ENCODE data around the gene UBE2J2.

Gene UBE2J2

DNA sequence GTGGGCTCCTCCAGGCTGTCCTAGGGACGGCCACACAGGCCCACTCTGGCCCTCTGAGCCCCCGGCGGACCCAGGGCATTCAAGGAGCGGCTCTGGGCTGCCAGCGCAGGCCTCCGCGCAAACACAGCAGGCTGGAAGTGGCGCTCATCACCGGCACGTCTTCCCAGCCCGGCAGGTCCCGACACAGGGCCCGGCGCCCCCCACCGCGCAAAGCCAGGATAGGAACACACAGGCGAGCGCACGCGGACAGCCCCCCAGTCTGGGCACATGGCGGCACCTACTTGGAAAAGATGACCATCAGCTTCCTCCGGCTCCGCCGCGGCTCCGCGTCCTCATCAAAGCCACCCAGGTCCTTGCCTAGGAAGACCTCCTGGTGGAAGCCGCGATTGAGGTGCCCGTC lies 45.5 kb downstream of the UBE2J2 start:
- no peaks in the 10 kb centered on the region for H3K4me1 ChIP-seq (ENCODE audit: control insufficient read depth, insufficient read depth, low read length)
- H3K36me3 ChIP-seq (ENCODE audit: control insufficient read depth, insufficient read depth, low read length) = peaks cover 32% of the 10 kb centered on the region
- H3K27me3 ChIP-seq (ENCODE audit: control insufficient read depth, insufficient read depth, low read length) = no peaks in the 10 kb centered on the region
- no peak overlapping the region for H3K27ac ChIP-seq (ENCODE audit: low read depth, low read length)
- no peak overlapping the region for H3K4me3 ChIP-seq (ENCODE audit: low read depth, low read length)
- no peaks in the 10 kb centered on the region for H3K9me3 ChIP-seq (ENCODE audit: control insufficient read depth, insufficient read depth, low read length)
- no peak overlapping the region for H3K9ac ChIP-seq (ENCODE audit: low read depth, low read length)

DNA sequence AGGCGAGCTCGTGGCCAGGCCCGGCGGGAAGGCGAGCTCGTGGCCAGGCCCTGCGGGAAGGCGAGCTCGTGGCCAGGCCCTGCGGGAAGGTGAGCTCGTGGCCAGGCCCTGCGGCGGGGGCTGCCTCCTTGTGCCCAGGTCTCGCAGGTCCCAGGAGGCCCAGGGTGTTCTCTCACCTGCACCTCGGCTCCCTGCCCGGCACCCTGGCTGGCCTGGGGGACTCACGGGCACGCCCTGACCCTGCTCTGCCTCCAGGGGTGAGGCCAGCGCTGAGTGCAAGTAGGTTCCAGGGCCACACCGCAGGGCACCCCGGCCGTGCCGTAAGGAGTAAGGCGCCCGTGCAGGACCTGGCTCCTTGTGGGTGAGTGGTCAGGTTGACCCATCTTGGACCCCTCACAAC lies 46.3 kb downstream of the UBE2J2 start:
- no peaks in the 10 kb centered on the region for H3K27me3 ChIP-seq (ENCODE audit: control insufficient read depth, insufficient read depth, low read length)
- H3K9me3 ChIP-seq (ENCODE audit: control insufficient read depth, insufficient read depth, low read length) = no peaks in the 10 kb centered on the region
- no peak overlapping the region for H3K4me3 ChIP-seq (ENCODE audit: low read depth, low read length)
- H3K27ac ChIP-seq (ENCODE audit: low read depth, low read length) = no peak overlapping the region
- H3K36me3 ChIP-seq (ENCODE audit: control insufficient read depth, insufficient read depth, low read length) = peaks cover 40% of the 10 kb centered on the region
- no peaks in the 10 kb centered on the region for H3K4me1 ChIP-seq (ENCODE audit: control insufficient read depth, insufficient read depth, low read length)
- H3K9ac ChIP-seq (ENCODE audit: low read depth, low read length) = no peak overlapping the region

DNA sequence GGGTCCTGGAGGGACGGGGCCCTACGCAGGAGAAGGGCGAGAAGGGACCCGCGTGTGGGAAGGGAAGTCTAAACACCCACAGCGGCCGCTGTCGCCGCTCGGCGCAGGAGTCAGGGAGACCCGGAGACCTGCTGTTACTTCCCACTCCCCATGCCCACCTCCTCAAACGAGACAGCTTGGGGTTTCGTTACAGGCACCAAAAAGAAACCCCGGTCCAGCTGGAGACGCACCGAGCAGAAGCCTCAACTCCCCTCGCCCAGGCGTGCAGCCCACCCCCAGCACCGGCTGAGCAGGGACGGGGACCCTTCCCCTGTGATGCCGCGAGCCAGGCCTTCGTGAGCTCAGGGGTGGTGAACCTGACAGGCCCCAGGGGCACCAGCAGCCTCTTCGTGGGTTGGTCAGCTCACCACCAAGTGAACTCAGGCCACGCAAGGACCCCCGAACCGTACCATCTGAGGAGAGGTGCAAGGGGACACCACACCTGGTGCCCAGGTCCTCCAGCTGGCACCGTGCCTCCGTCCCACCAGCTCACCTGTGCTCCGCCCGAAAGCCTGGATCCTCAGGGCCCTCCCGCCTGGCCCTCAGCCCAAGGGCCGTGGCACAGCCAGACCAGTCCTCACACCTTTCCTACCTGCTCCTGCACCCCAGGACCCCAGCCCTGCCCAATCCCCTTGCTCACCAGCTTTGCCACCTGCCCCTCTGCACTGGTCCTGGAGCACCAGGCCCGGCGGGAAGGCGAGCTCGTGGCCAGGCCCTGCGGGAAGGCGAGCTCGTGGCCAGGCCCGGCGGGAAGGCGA lies 46.9 kb downstream of the UBE2J2 start:
- Histone ChIP-seq H3K27ac (ENCODE audit: low read depth, low read length) (no peak overlapping the region), H3K27me3 (ENCODE audit: control insufficient read depth, insufficient read depth, low read length) (no peaks in the 10 kb centered on the region), H3K36me3 (ENCODE audit: control insufficient read depth, insufficient read depth, low read length) (peaks cover 45% of the 10 kb centered on the region), H3K9me3 (ENCODE audit: control insufficient read depth, insufficient read depth, low read length) (no peaks in the 10 kb centered on the region), H3K4me3 (ENCODE audit: low read depth, low read length) (no peak overlapping the region), H3K4me1 (ENCODE audit: control insufficient read depth, insufficient read depth, low read length) (no peaks in the 10 kb centered on the region), H3K9ac (ENCODE audit: low read depth, low read length) (no peak overlapping the region)

DNA sequence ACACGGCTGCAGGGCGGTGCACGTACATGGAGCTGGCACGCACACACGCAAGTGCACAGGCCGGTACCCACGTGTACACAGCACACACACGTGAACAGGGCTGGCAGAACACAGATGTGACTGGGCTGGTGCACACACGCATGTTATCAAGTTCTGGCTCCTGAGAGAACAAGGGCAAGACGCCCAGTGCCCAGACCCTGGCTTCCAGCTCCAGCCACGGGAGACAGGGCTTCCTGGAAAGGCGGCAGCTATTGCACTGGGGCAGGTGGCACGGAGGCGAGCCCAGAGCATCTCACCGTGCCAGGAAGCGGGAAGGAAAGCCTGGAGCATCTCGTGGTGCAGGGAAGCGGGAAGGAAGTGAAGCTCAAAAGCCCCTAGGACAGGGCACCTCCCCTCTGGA lies 47.7 kb downstream of the UBE2J2 start:
- Histone ChIP-seq H3K4me1 (ENCODE audit: control insufficient read depth, insufficient read depth, low read length) (no peaks in the 10 kb centered on the region), H3K27me3 (ENCODE audit: control insufficient read depth, insufficient read depth, low read length) (no peaks in the 10 kb centered on the region), H3K27ac (ENCODE audit: low read depth, low read length) (no peak overlapping the region), H3K9me3 (ENCODE audit: control insufficient read depth, insufficient read depth, low read length) (no peaks in the 10 kb centered on the region), H3K9ac (ENCODE audit: low read depth, low read length) (no peak overlapping the region), H3K4me3 (ENCODE audit: low read depth, low read length) (no peak overlapping the region), H3K36me3 (ENCODE audit: control insufficient read depth, insufficient read depth, low read length) (peaks cover 52% of the 10 kb centered on the region)

DNA sequence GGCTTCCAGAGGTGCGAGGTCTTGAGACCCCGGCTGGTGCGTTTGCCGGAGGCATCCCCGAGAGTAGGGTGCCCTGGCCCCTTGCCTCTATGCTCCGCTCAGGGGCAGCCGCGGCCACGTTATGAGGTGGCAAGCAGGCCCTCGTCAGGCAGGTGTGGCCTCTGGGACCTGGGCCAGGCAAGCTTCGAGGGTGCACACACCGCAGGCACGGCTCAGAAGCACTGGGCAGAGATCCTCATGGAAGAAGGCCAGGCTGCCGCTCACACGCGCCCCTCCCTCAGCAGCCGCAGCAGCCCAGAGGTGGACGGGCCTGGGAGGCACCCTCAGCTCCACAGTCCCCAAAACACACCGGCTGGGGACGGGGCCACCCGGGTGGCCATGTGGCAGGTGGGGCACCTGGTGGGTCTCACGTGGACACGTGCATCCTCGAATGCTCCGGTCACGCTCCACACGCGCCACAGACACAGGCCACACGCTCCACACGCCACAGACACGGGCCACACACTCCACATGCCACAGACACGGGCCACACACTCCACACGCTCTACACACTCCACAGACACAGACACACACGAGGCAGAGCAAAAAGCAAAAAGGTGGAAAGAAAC lies 48.3 kb downstream of the UBE2J2 start:
- no peaks in the 10 kb centered on the region for H3K27me3 ChIP-seq (ENCODE audit: control insufficient read depth, insufficient read depth, low read length)
- H3K9ac ChIP-seq (ENCODE audit: low read depth, low read length) = no peak overlapping the region
- H3K9me3 ChIP-seq (ENCODE audit: control insufficient read depth, insufficient read depth, low read length) = no peaks in the 10 kb centered on the region
- H3K4me1 ChIP-seq (ENCODE audit: control insufficient read depth, insufficient read depth, low read length) = no peaks in the 10 kb centered on the region
- H3K36me3 ChIP-seq (ENCODE audit: control insufficient read depth, insufficient read depth, low read length) = peaks cover 57% of the 10 kb centered on the region
- no peak overlapping the region for H3K27ac ChIP-seq (ENCODE audit: low read depth, low read length)
- no peak overlapping the region for H3K4me3 ChIP-seq (ENCODE audit: low read depth, low read length)

DNA sequence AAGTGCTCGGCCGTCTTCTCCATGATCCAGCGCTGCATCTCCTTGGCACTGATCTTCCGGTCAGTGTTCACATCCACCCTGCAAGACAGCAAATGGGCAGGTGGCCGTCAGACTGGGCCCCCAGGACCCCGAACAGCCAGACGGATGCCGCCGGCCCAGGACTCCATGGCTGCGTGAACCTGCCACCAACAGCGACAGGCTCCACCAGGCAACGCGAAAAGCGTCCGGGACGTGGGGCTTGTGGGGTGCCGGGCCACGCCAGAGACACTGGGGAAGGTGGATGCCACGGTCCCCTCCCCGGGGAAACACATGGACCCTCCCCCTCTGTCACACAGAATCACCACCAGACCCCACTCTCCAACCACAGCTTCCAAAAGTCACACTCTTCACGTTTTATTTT lies 49.8 kb downstream of the UBE2J2 start:
- Histone ChIP-seq H3K4me1 (ENCODE audit: control insufficient read depth, insufficient read depth, low read length) (no peaks in the 10 kb centered on the region), H3K36me3 (ENCODE audit: control insufficient read depth, insufficient read depth, low read length) (peaks cover 57% of the 10 kb centered on the region), H3K4me3 (ENCODE audit: low read depth, low read length) (no peak overlapping the region)

DNA sequence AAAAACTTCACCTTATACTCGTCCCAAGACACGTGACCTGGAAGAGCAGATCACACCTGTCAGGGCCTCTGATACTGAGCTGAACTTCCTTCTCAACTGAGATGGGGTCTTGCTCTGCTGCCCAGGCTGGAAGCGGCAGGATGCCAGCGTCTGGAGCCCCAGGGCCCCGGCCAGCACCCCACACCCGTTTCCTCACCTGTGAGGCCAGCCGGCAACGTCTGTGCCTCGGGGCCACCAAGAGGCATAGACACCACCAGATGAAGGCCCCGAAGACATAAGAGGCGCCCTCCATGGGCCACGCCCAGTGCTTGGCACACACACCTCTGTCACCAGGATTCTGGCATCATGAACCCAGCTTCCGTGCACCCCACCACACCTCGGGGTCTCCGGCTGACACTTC lies 50.3 kb downstream of the UBE2J2 start:
- Histone ChIP-seq H3K27ac (ENCODE audit: low read depth, low read length) (no peak overlapping the region), H3K4me1 (ENCODE audit: control insufficient read depth, insufficient read depth, low read length) (no peaks in the 10 kb centered on the region), H3K27me3 (ENCODE audit: control insufficient read depth, insufficient read depth, low read length) (no peaks in the 10 kb centered on the region), H3K36me3 (ENCODE audit: control insufficient read depth, insufficient read depth, low read length) (peaks cover 56% of the 10 kb centered on the region), H3K4me3 (ENCODE audit: low read depth, low read length) (no peak overlapping the region), H3K9ac (ENCODE audit: low read depth, low read length) (no peak overlapping the region), H3K9me3 (ENCODE audit: control insufficient read depth, insufficient read depth, low read length) (no peaks in the 10 kb centered on the region)

More for the DNA sequence above, 49.8 kb downstream of the UBE2J2 start:
- Histone ChIP-seq H3K27me3 (ENCODE audit: control insufficient read depth, insufficient read depth, low read length) (no peaks in the 10 kb centered on the region), H3K9me3 (ENCODE audit: control insufficient read depth, insufficient read depth, low read length) (no peaks in the 10 kb centered on the region), H3K27ac (ENCODE audit: low read depth, low read length) (no peak overlapping the region), H3K9ac (ENCODE audit: low read depth, low read length) (no peak overlapping the region)

DNA sequence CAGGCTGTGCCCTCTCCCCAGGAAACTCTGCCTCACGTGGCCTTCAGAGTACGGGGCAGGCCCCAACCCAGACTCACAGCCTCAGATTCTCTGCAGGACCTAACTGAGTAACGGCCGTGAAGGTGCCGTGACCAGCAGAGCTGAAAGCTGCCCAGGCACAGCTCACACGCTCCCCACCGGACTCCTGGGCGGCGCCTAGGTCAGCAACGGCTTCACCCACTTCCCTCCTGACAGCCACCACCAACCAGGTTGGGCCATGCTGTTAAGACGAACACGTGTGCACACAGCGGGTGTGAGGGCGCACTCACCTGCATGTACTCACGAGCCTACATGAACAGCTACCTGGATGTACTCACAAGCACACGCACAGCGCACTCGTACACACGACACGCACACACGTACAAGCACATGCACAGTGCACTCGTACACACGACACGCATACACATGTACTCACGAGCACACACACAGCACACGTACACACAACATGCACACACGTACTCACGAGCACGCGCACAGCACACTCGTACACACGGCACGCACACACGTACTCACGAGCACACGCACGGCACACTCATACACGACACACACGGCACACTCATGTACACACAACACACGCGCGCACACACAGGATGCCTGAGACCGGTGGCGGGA lies 51.0 kb downstream of the UBE2J2 start:
- Histone ChIP-seq H3K36me3 (ENCODE audit: control insufficient read depth, insufficient read depth, low read length) (peaks cover 56% of the 10 kb centered on the region), H3K4me3 (ENCODE audit: low read depth, low read length) (no peak overlapping the region), H3K4me1 (ENCODE audit: control insufficient read depth, insufficient read depth, low read length) (no peaks in the 10 kb centered on the region), H3K27me3 (ENCODE audit: control insufficient read depth, insufficient read depth, low read length) (no peaks in the 10 kb centered on the region), H3K9me3 (ENCODE audit: control insufficient read depth, insufficient read depth, low read length) (no peaks in the 10 kb centered on the region), H3K9ac (ENCODE audit: low read depth, low read length) (no peak overlapping the region), H3K27ac (ENCODE audit: low read depth, low read length) (no peak overlapping the region)

DNA sequence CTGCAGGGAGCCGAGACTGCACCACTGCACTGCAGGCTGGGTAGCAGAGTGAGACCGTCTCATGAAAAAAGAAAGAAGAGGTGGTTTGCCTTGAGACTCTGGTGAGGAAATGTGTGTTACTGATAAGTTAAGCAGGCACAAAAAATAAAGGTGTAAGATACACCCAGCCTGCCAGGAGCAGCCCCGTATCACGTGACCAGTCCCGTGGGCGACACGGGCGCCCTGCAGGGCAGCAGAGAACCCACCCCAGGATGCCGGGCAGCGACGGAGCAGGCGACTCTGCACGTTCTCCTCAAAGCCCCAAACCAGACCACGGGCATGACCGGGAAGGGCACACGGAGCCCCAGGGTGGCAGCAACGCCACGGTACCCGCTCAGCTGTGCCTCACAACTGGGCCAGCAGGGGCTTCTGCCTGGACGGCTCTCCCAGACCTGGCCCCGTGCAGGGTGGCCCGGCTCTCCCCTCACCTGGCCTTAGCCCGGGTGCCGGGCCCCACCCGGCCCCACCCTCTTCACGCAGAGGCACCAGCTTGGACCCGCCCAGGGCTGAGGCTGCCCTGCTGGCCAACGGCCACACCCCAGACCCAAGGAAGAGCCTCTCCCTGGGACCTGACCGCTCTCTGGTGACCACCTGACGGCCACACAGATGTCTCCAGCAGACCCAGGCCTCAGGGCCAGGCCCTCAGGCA lies 51.6 kb downstream of the UBE2J2 start:
- no peak overlapping the region for H3K9ac ChIP-seq (ENCODE audit: low read depth, low read length)
- H3K9me3 ChIP-seq (ENCODE audit: control insufficient read depth, insufficient read depth, low read length) = no peaks in the 10 kb centered on the region
- H3K4me3 ChIP-seq (ENCODE audit: low read depth, low read length) = no peak overlapping the region
- H3K36me3 ChIP-seq (ENCODE audit: control insufficient read depth, insufficient read depth, low read length) = peaks cover 58% of the 10 kb centered on the region
- no peaks in the 10 kb centered on the region for H3K4me1 ChIP-seq (ENCODE audit: control insufficient read depth, insufficient read depth, low read length)
- H3K27me3 ChIP-seq (ENCODE audit: control insufficient read depth, insufficient read depth, low read length) = no peaks in the 10 kb centered on the region
- no peak overlapping the region for H3K27ac ChIP-seq (ENCODE audit: low read depth, low read length)

DNA sequence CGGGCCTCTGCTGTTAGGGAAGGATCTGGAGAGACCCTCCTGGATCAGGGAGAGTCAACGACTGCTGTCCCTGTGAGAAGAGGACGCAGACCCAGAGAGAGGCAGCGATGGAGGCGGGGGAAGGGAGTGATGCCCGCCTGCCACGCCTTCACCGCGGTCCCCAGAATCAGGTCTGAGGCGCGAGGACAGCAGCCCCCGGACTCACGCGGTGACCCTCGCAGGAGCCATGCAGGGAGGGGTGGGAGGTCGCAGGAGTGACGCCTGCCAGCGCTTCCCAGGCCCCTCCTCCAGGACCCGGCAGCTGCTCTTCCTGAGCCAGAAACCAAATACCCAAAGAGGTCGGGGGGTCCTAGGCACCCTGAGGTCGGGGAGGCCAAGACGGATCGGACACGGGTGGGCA lies 53.5 kb downstream of the UBE2J2 start:
- H3K9ac ChIP-seq (ENCODE audit: low read depth, low read length) = no peak overlapping the region
- H3K9me3 ChIP-seq (ENCODE audit: control insufficient read depth, insufficient read depth, low read length) = no peaks in the 10 kb centered on the region
- H3K4me1 ChIP-seq (ENCODE audit: control insufficient read depth, insufficient read depth, low read length) = no peaks in the 10 kb centered on the region
- peaks cover 58% of the 10 kb centered on the region for H3K36me3 ChIP-seq (ENCODE audit: control insufficient read depth, insufficient read depth, low read length)
- H3K27ac ChIP-seq (ENCODE audit: low read depth, low read length) = no peak overlapping the region
- no peak overlapping the region for H3K4me3 ChIP-seq (ENCODE audit: low read depth, low read length)
- H3K27me3 ChIP-seq (ENCODE audit: control insufficient read depth, insufficient read depth, low read length) = no peaks in the 10 kb centered on the region

DNA sequence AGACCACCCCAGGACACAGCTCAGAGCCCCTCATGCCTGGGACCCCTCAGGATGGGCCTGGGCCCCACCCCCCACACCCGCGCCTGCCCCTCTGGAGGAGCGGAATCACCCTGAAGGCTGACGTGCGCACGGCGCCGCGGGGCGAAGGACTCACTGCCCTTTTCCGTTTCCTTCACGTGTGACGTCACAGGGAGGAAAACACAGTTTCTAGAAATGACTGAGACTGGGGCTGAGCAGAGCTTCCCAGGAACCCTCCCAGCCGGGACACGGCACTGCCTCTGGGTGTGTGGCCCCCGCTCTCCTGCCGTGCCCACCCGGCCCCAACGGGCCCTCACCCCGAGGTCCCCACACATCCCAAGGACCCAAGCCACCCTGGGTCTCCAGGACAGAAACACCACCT lies 54.3 kb downstream of the UBE2J2 start:
- Histone ChIP-seq H3K36me3 (ENCODE audit: control insufficient read depth, insufficient read depth, low read length) (peaks cover 52% of the 10 kb centered on the region), H3K27me3 (ENCODE audit: control insufficient read depth, insufficient read depth, low read length) (no peaks in the 10 kb centered on the region)

More for the DNA sequence above, 54.3 kb downstream of the UBE2J2 start:
- no peaks in the 10 kb centered on the region for H3K4me1 ChIP-seq (ENCODE audit: control insufficient read depth, insufficient read depth, low read length)
- no peak overlapping the region for H3K4me3 ChIP-seq (ENCODE audit: low read depth, low read length)
- no peaks in the 10 kb centered on the region for H3K9me3 ChIP-seq (ENCODE audit: control insufficient read depth, insufficient read depth, low read length)
- no peak overlapping the region for H3K9ac ChIP-seq (ENCODE audit: low read depth, low read length)
- H3K27ac ChIP-seq (ENCODE audit: low read depth, low read length) = no peak overlapping the region
